Renal cortex interstitium (tissue), 15 donors: ENCODE measurements around the gene CYP2C18. TPM values are rescaled to one million over a fixed set of nuclear protein-coding genes. Genes with fewer than 3 reads are reported as not detected.
A peak's percentile ranks its signal among the peaks of the same experiment; 100 is the strongest.
"Not testable (repeated sequence)": the region's sequence is repeated elsewhere in the genome, so short reads cannot be mapped to it uniquely, and the experiment has no call there.

Experiments used
- DNase-seq, 11 donors: peaks; one replicate each; pipeline ENCODE4 v3.0.0-alpha.2; 2013; ENCODE audit warnings: low read depth in 9 of 11, low spot score in 4 of 11; ENCODE audit errors: extremely low read depth in 1 of 11
- long read RNA-seq, 16 experiments: transcript quantifications; one replicate each; lab custom pipeline, GENCODE V29; 2026
- polyA plus RNA-seq, 3 donors: library from polyadenylated mRNA; unstranded; fragments of 120-200 nt; gene quantifications; one replicate each; pipeline ENCODE4 v1.2.1, GENCODE V29; 2013; ENCODE audit not compliant: insufficient read length in 3 of 3

The CYP2C18 gene
- polyA plus RNA-seq = under 1 TPM; 0.26 to 0.61 (median 0.34) TPM
- long read RNA-seq, donor 1 = 0 reads
- long read RNA-seq, donor 2 = 0 reads
- long read RNA-seq, donor 3 = 0 reads
- long read RNA-seq, donor 4 = 0 reads
- long read RNA-seq, donor 5 = 0 reads
- long read RNA-seq, donor 6 = 0 reads
- long read RNA-seq, donor 7 = 0 reads
- long read RNA-seq, donor 8 = 0 reads
- long read RNA-seq, donor 9 = 0 reads
- long read RNA-seq, donor 10 = 0 reads
- long read RNA-seq, donor 11 = 0 reads
- long read RNA-seq, donor 12 = 0 reads
- long read RNA-seq, donor 13 = 0 reads
- long read RNA-seq, donor 14 = 0 reads
- long read RNA-seq, donor 15 = 0 reads
- long read RNA-seq, donor 16 = 0 reads

- DNase-seq = no peak
These were observed at the start of gene CYP2C18 for GRCh38 chr10:94683214-94684054. Gene CYP2C18, plus strand, starts transcription at chr10:94683729. Its CDS starts 91 bp downstream, at chr10:94683820.

DNA sequence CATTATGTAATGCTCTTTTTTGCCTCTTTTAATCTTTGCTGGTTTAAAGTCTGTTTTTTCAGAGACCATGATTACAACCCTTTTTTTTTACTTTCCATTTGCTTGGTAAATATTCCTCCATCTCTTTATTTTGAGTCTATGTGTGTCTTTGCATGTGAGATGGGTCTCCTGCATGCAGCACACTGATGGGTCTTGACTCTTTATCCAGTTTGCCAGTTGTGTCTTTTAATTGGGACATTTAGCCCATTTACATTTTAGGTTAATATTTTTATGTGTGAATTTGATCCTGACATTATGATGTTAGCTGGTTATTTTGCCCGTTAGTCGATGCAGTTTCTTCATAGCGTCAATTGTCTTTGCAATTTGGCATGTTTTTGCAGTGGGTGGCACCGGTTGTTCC lies 45.4 kb upstream of the CYP2C18 start:
- not testable (repeated sequence) for DNase-seq

DNA sequence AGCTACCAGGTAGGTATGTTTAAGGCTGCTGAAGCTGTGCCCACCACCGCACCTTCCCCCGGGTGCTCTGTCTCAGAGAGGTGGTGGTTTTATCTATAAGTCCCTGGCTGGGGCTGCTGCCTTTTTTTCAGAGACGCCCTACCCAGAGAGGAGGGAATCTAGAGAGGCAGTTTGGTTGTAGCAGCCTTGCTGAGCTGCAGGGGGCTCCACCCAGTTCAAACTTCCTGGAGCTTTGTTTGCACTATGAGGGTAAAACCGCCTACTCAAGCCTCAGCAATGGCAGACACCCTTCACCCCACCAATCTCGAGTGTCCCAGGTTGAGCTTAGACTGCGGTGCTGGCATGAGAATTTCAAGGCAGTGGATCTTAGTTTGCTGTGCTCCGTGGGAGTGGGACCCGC lies 43.6 kb upstream of the CYP2C18 start:
- no peak for DNase-seq

- DNase-seq = no peak
These were observed 43.0 kb upstream of the CYP2C18 start for GRCh38 chr10:94640562-94640961.

DNA sequence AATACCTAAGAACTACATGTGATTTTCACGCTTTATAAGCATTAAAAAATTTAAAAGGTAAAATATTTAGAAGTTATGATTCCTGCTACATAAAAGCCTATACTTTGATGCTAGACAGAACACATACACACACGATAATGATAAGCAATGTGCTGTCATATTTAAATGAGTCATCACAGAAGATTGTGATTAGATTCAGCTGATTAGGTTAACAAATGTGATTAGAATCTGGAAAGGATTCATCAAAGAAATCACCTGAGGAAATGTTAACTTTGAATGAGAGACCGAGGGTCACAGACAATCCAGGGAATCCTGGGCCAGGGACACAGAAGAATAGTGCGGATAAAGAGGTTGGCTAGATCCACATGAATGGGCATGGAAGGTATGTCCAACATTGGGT lies 42.0 kb upstream of the CYP2C18 start:
- no peak for DNase-seq

DNA sequence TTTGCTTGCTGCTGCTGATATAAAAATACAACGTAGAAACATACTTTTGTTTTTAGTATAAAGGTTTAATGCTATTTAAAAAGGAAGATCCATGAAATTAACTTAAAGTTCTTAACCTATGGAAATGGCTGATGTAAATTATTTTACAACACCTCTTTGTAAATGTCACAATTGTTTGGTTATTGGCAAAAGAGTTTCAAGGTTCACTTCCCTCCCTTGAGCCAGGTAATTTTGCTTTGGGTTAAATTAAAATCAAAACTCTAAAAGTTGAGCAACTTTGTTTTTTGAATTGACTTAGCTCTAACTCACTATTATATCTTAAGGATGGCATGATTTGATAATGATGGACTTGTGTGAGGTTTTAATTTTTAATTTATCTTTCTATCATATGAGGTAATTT lies 39.2 kb upstream of the CYP2C18 start:
- no peak for DNase-seq

DNA sequence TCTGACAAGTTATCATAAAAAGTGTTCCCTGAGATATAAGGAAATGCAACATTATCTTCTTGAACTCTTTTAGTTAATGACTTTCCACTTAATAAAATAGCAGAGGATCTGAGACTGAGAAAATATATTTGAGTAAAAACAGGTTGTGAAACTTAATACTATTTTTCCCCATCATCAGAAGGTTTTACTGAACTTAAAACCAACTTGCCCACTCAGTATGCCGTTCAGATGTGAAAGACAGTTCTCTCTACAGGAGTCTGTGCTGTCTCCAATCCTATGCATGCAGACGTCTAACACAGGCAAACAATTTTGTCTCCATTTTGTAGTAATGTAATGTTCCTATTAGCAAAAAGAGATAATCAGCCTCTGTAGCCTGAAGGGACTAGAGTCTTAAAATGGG lies 38.2 kb upstream of the CYP2C18 start:
- peak in 3 of 11 donors; percentile 2 to 8 (median 2) for DNase-seq

- not testable (repeated sequence) for DNase-seq
These were observed 28.3 kb upstream of the CYP2C18 start for GRCh38 chr10:94655201-94655600.

DNA sequence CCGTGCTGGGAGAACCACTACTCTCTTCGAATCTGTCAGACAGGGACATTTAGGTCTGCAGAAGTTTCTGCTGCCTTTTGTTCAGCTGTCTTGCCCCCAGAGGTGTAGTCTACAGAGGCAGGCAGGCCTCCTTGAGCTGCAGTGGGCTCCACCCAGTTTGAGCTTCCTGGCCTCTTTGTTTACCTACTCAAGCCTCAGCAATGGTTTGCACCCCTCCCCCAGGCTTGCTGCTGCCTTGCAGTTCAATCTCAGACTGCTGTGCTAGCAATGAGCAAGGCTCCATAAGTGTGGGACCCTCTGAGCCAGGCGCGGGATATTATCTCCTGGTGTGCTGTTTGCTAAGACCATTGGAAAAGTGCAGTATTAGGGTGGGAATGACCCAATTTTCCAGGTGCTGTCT lies 20.5 kb upstream of the CYP2C18 start:
- DNase-seq = not testable (repeated sequence)

GRCh38 chr10:94666391-94667102 lies 17.0 kb upstream of the CYP2C18 start:
- DNase-seq = no peak

DNA sequence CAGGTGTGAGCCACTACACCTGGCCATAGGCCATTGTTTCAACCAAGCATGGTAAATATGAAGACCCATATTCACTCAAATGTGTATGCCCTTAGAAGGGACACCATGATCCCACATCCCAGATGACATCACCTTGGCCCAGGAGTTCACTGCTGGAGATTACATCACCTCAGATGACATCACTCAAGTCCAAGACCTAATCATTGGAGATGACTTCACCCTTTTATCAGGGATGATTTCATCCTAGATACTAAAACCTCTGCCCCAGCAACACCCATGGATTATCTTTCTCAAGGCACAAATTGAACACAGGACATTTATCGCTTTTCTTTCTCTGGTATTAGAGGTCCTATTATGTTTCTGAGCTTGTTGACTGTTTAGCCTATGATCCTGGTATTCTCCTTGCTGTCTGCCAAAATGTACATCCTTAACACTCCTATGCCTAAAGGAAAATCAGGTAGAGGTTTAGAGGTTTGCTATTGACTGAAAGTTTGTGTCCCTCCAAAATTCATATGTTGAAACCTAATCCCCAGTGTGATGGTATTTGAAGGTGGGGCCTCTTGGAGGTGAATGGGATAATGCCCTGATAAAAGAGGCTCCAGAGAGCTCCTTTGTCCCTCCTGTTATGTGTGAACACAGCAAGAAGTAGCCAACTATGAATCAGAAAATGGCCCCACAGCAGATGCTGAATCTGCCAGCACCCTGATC lies 9.8 kb upstream of the CYP2C18 start:
- no peak for DNase-seq

DNA sequence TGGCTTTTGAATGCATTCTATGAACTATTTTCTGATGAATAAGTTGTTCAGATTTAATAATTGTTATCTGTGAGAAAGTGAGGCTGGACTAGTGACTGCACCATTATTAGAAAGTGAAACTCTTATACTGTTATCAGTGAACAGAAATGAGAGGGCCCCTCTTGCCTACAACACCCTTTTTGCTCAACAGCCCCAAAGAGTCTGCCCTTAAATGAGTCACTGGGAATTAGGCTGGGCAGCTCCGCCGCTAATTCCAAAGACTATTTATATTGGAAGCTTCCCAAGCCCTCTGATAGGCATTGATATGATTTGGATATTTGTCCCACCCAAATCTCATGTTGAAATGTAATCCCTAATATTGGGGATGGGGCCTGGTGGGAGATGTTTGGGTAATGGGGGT lies 7.0 kb upstream of the CYP2C18 start:
- no peak for DNase-seq

- DNase-seq = no peak
These were observed 5.8 kb upstream of the CYP2C18 start for GRCh38 chr10:94677691-94678090.

GRCh38 chr10:94678475-94678874 lies 5.1 kb upstream of the CYP2C18 start:
- no peak for DNase-seq

DNA sequence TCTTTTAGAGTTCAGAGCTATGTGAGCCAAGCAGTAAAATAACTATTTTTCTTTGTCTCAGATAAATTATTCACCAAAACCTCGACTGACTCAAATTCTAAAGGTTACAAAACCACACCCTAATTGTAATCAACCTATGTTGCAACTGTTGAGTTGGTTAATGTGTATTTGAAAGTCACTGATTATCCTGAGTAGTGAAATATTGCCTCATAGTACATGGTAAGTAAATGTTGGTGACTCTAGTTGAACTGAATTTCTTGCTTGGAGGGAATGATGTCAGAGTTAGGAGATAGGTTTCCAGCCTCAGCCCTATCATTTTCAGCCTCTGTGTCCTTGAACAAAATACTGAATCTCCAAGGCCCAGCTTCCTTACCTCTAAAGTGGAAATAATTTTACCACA lies 3.0 kb upstream of the CYP2C18 start:
- peak in 5 of 11 donors; percentile 3 to 47 (median 13) for DNase-seq

DNA sequence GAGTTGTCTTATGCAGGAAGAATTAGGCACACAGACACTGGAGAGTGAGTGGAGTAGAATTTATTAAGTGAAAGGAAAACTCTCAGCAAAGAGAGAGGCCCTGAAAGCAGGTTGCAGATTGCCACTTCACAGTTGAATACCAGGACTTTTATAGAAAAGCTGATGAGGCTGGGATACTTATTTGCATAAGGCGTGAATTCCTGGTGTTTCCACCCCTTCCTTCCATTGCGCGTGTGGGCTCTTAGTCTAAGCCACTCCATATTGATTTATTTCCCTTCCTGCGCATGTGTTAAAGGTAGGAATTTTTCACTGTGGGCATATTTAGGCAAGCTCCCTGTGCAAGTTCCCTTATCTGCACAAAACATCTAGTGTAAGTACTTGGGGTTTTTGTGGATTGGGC lies 893 bp upstream of the CYP2C18 start:
- DNase-seq = not testable (repeated sequence)

DNA sequence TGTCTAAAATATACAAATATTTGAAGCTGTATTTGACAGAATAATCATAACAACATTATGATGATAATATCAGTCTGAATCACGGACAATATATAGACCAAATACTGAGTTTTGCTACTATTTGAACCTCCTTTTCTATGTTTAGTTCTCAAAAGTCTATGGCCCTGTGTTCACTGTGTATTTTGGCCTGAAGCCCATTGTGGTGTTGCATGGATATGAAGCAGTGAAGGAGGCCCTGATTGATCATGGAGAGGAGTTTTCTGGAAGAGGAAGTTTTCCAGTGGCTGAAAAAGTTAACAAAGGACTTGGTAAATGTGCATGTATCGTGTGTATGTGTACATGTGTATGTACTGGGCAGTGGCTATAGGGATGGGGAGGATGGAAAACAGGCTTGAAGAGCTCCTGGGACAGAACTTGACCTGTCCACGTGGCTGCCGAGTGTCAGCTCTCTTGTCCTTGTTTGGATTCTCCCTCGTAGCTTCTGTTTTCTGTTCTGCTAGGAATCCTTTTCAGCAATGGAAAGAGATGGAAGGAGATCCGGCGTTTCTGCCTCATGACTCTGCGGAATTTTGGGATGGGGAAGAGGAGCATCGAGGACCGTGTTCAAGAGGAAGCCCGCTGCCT lies 4.2 kb downstream of the CYP2C18 start:
- DNase-seq = no peak

DNA sequence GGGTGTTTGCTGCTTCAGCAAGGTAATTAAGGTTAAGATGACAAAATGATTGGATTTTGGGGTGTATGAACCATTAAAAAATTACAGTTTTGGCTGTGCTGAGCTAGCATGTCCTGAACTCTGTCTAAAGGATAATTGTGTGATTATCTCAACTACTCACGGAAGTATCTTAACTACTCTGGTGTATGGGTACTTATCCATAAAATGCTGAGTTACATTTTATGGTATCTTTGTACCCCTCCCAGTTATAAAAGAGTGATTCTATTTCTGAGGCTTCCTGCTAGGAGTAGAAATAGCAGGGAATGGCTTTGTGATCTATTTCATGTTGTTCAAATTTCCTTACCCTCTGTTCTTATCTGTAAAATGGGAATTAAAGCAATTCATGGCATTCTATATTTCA lies 22.6 kb downstream of the CYP2C18 start:
- DNase-seq = no peak

DNA sequence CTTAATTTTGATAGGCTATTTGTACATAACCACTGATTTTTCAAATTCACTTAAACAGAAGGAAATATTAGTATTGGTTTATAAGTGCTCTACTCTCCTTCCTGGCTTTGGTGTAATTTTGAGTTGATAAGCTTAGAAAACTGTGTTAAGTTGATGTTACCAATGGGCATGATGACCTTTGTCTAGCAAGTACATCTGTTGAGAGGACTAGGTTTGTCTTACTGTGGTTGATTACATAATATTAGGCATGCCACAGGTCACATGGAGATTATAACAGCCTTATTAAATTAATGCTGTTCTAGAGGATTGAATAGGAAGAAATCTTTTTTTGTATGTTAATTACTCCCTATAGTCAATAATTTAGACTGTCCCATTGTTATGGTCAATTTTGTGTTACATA lies 27.0 kb downstream of the CYP2C18 start:
- DNase-seq = no peak
